PC-9 (cell line): Measurements from ENCODE around the gene TTC36.

ENCODE experiments used
- CTCF ChIP-seq: fragments of 200-600 bp; sonication (generic); conservative IDR thresholded peaks from 2 replicates; pipeline ENCODE4 v1.6.1; 2017; ENCODE audit warnings: mixed run types, antibody characterized with exemption, mild to moderate bottlenecking, moderate library complexity
- EZH2 ChIP-seq: fragments of 200-600 bp; sonication (generic); IDR thresholded peaks from 2 replicates; pipeline ENCODE4 v1.8.0; 2017; ENCODE audit warnings: antibody characterized with exemption, low read depth

- no peak for TF ChIP-seq CTCF
- no peak for TF ChIP-seq EZH2
These were observed 33.5 kb downstream of the TTC36 start for GRCh38 chr11:118560806-118561205.
